ENCODE results near the gene CTXN1. TPM values are rescaled to one million over a fixed set of nuclear protein-coding genes. Genes with fewer than 3 reads are reported as not detected.
A peak's percentile ranks its signal among the peaks of the same experiment; 100 is the strongest.

CTXN1 gene
- total RNA-seq, 2 donors from 2014 or later, result 60.1 to 87.2 TPM

GRCh38 chr19:7923295-7924191, 2.4 kb downstream of the CTXN1 start:
- no peak overlapping the region for H3K27ac ChIP-seq (ENCODE audit: low read depth, low read length)
- H3K27me3 Mint-ChIP-seq (ENCODE audit: insufficient read depth), result peaks cover 7% of the 10 kb centered on the region
- H3K27ac Mint-ChIP-seq, result no peak overlapping the region
- no peak overlapping the region for H3K9ac ChIP-seq (ENCODE audit: extremely low read depth, low read length, poor library complexity, severe bottlenecking)
- peaks cover 5% of the 10 kb centered on the region for H3K4me1 ChIP-seq (ENCODE audit: control insufficient read depth, insufficient read depth, low read length)
- peaks cover 9% of the 10 kb centered on the region for H3K4me1 Mint-ChIP-seq
- no peak overlapping the region for H3K4me3 Mint-ChIP-seq
- DNase-seq, result no peak
- no peak overlapping the region for H3K4me3 ChIP-seq (ENCODE audit: low read length)
- H3K9me3 ChIP-seq (ENCODE audit: control insufficient read depth, low read length), result no peaks in the 10 kb centered on the region
- TF ChIP-seq, protein P1, sequence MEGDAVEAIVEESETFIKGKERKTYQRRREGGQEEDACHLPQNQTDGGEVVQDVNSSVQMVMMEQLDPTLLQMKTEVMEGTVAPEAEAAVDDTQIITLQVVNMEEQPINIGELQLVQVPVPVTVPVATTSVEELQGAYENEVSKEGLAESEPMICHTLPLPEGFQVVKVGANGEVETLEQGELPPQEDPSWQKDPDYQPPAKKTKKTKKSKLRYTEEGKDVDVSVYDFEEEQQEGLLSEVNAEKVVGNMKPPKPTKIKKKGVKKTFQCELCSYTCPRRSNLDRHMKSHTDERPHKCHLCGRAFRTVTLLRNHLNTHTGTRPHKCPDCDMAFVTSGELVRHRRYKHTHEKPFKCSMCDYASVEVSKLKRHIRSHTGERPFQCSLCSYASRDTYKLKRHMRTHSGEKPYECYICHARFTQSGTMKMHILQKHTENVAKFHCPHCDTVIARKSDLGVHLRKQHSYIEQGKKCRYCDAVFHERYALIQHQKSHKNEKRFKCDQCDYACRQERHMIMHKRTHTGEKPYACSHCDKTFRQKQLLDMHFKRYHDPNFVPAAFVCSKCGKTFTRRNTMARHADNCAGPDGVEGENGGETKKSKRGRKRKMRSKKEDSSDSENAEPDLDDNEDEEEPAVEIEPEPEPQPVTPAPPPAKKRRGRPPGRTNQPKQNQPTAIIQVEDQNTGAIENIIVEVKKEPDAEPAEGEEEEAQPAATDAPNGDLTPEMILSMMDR (conservative IDR thresholded peaks at IDR 0.05), result no peak
- WGBS, 2 experiments (ENCODE audit: insufficient coverage in 1 of 2, insufficient read length in 1 of 2), result 94 to 96% methylated on average over 16 to 29 of the region's 31 CpGs
- H3K36me3 Mint-ChIP-seq (ENCODE audit: low read depth), result peaks cover 11% of the 10 kb centered on the region
- peaks cover 17% of the 10 kb centered on the region for H3K36me3 ChIP-seq (ENCODE audit: control insufficient read depth, insufficient read depth, low read length)
- H3K9me3 Mint-ChIP-seq, result no peaks in the 10 kb centered on the region
- peaks cover 6% of the 10 kb centered on the region for H3K27me3 ChIP-seq (ENCODE audit: control insufficient read depth, insufficient read depth, low read length, poor library complexity, severe bottlenecking)

DNA sequence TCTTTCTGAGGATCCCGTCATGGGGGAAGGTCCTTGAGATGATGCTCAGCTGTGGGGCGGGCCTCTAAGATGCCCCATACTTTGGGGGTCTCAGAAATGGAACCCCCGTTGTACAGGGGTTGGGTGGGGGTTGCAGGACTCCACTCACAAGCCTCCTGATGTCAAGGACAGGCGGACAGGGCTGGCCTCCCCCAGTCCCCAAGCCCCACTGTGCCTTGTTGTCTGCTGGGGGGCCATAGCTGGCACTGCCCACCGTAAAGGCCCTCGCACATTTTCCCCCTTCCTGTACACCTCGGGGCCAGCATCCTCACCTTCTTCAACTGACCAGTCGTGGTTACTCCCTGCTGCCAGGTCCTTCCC, 3.1 kb downstream of the CTXN1 start:
- Histone ChIP-seq H3K27ac (ENCODE audit: low read depth, low read length) (no peak overlapping the region), H3K27me3 (ENCODE audit: control insufficient read depth, insufficient read depth, low read length, poor library complexity, severe bottlenecking) (peaks cover 13% of the 10 kb centered on the region), H3K9me3 (ENCODE audit: control insufficient read depth, low read length) (no peaks in the 10 kb centered on the region), H3K4me1 (ENCODE audit: control insufficient read depth, insufficient read depth, low read length) (peaks cover 5% of the 10 kb centered on the region), H3K36me3 (ENCODE audit: control insufficient read depth, insufficient read depth, low read length) (peaks cover 14% of the 10 kb centered on the region), H3K4me3 (ENCODE audit: low read length) (no peak overlapping the region), H3K9ac (ENCODE audit: extremely low read depth, low read length, poor library complexity, severe bottlenecking) (no peak overlapping the region)
- WGBS, 2 experiments (ENCODE audit: insufficient coverage in 1 of 2, insufficient read length in 1 of 2), result 83 to 95% methylated on average over 1 to 8 of the region's 8 CpGs
- Mint-ChIP-seq H3K36me3 (ENCODE audit: low read depth) (peaks cover 11% of the 10 kb centered on the region), H3K27me3 (ENCODE audit: insufficient read depth) (peaks cover 14% of the 10 kb centered on the region), H3K4me1 (peaks cover 11% of the 10 kb centered on the region), H3K4me3 (no peak overlapping the region), H3K27ac (no peak overlapping the region), H3K9me3 (no peaks in the 10 kb centered on the region)
- TF ChIP-seq, protein P1 (conservative IDR thresholded peaks at IDR 0.05), result no peak
- DNase-seq, result no peak

GRCh38 chr19:7921967-7922835, 3.7 kb downstream of the CTXN1 start:
- Mint-ChIP-seq H3K9me3 (no peaks in the 10 kb centered on the region), H3K27me3 (ENCODE audit: insufficient read depth) (peaks cover 19% of the 10 kb centered on the region), H3K4me1 (peaks cover 11% of the 10 kb centered on the region), H3K27ac (no peak overlapping the region), H3K36me3 (ENCODE audit: low read depth) (peaks cover 11% of the 10 kb centered on the region), H3K4me3 (no peak overlapping the region)
- no peaks in the 10 kb centered on the region for H3K9me3 ChIP-seq (ENCODE audit: control insufficient read depth, low read length)
- H3K36me3 ChIP-seq (ENCODE audit: control insufficient read depth, insufficient read depth, low read length), result peaks cover 14% of the 10 kb centered on the region
- H3K9ac ChIP-seq (ENCODE audit: extremely low read depth, low read length, poor library complexity, severe bottlenecking), result no peak overlapping the region
- peaks cover 5% of the 10 kb centered on the region for H3K4me1 ChIP-seq (ENCODE audit: control insufficient read depth, insufficient read depth, low read length)
- DNase-seq, result no peak
- 92 to 97% methylated on average over 15 to 31 of the region's 31 CpGs for WGBS, 2 experiments (ENCODE audit: insufficient coverage in 1 of 2, insufficient read length in 1 of 2)
- no peak overlapping the region for H3K27ac ChIP-seq (ENCODE audit: low read depth, low read length)
- H3K4me3 ChIP-seq (ENCODE audit: low read length), result no peak overlapping the region
- peaks cover 18% of the 10 kb centered on the region for H3K27me3 ChIP-seq (ENCODE audit: control insufficient read depth, insufficient read depth, low read length, poor library complexity, severe bottlenecking)
- TF ChIP-seq, protein P1 (conservative IDR thresholded peaks at IDR 0.05), result peak; percentile 14

Data from endodermal cell (in vitro differentiated cells).